ENCODE results near the gene OR4C45.

DNA sequence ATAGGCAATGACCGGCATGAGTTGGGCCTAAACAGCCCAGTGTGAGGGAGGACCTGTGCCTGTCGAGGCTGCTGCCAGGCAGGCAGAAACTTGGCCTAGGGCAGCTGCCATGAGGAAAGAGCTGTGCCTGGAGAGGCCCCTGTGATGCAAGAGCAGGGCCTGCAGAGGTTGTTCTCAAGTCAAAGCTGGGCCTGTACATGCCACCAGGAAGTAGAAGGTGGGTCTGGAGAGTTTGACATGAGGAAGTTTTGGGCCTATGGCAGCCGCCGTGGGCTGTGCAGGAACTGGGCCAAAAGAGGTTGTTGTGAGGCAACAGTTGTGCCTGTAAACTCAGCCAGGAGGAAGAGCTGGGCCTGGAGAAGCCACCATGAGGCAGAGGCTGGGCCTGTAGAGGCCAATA is 43.2 kb downstream of the OR4C45 start:
- no peak for TF ChIP-seq EP300 (IDR thresholded peaks at IDR 0.05; ENCODE audit: borderline replicate concordance in 1 of 2, low read depth in 2 of 2, low read length in 2 of 2)
- no peak for TF ChIP-seq TCF12 (IDR thresholded peaks at IDR 0.05; ENCODE audit: low read depth, low read length)
- no peak for TF ChIP-seq RXRA (IDR thresholded peaks at IDR 0.05; ENCODE audit: insufficient read depth, low read depth, low read length)
- TF ChIP-seq ASH2L (IDR thresholded peaks at IDR 0.05; ENCODE audit: low read length) = no peak
- TF ChIP-seq BCL11A (IDR thresholded peaks at IDR 0.05; ENCODE audit: low read depth in 2 of 2, low read length in 2 of 2) = no peak
- TF ChIP-seq USF2 (IDR thresholded peaks at IDR 0.05; ENCODE audit: low read length) = no peak
- TF ChIP-seq CBX5 (IDR thresholded peaks at IDR 0.05; ENCODE audit: low read depth, low read length) = no peak
